Neural cell (in vitro differentiated cells): ENCODE data around the gene MAEA. TPM values are rescaled to one million over a fixed set of nuclear protein-coding genes. Genes with fewer than 3 reads are reported as not detected.

Source experiments
- H2AFZ ChIP-seq: fragments of 200-600, 300-800 bp; sonication (generic), shearing (Covaris generic); 2 replicates; pipeline ENCODE4 v1.6.0; 2014; ENCODE audit warnings: low read depth, mild to moderate bottlenecking, antibody characterized with exemption, low read length, moderate library complexity
- H3F3A ChIP-seq: fragments of 200-600 bp; shearing (Covaris generic); 2 replicates; pipeline ENCODE4 v1.6.1; 2016; ENCODE audit warnings: mild to moderate bottlenecking, moderate library complexity, mixed read lengths, antibody characterized with exemption, low read length; ENCODE audit not compliant: insufficient read depth, poor library complexity, severe bottlenecking
- H3K27ac ChIP-seq: fragments of 200-600, 300-800 bp; sonication (generic), shearing (Covaris generic); 2 replicates; pipeline ENCODE4 v1.5.1; 2014; ENCODE audit warnings: mild to moderate bottlenecking, low read length, moderate library complexity
- H3K27me3 ChIP-seq: fragments of 300-800, 200-600 bp; sonication (generic), shearing (Covaris generic); 2 replicates; pipeline ENCODE4 v1.6.0; 2014; ENCODE audit warnings: mild to moderate bottlenecking, low read depth, low read length, moderate library complexity; ENCODE audit not compliant: insufficient read depth
- H3K36me3 ChIP-seq: fragments of 300-800, 200-600 bp; sonication (generic), shearing (Covaris generic); 2 replicates; pipeline ENCODE4 v1.5.1; 2014; ENCODE audit warnings: mild to moderate bottlenecking, antibody characterized with exemption, low read length, moderate library complexity; ENCODE audit not compliant: insufficient read depth
- H3K4me2 ChIP-seq: fragments of 300-800, 200-600 bp; sonication (generic), shearing (Covaris generic); 2 replicates; pipeline ENCODE4 v1.6.0; 2014; ENCODE audit warnings: mild to moderate bottlenecking, low read length
- H3K4me3 ChIP-seq: fragments of 300-800, 200-600 bp; sonication (generic), shearing (Covaris generic); 2 replicates; pipeline ENCODE4 v1.5.1; 2014; ENCODE audit warnings: mild to moderate bottlenecking, low read length, moderate library complexity
- H3K79me2 ChIP-seq: fragments of 200-600 bp; shearing (Covaris generic); replicated peaks from 2 replicates; pipeline ENCODE4 v1.6.0; 2014; ENCODE audit warnings: mild to moderate bottlenecking, low read length, moderate library complexity; ENCODE audit not compliant: insufficient read depth
- H3K9ac ChIP-seq: fragments of 300-800, 200-600 bp; sonication (generic), shearing (Covaris generic); 2 replicates; pipeline ENCODE4 v1.6.1; 2016; ENCODE audit warnings: mild to moderate bottlenecking, low read length, mixed read lengths
- H3K9me2 ChIP-seq: fragments of 200-600 bp; shearing (Covaris generic); 2 replicates; pipeline ENCODE4 v1.6.1; 2016; ENCODE audit warnings: mild to moderate bottlenecking, low read length, mixed read lengths; ENCODE audit not compliant: insufficient read depth
- H3K9me3 ChIP-seq: fragments of 200-600, 300-800 bp; sonication (generic), shearing (Covaris generic); 2 replicates; pipeline ENCODE4 v1.6.1; 2016; ENCODE audit warnings: mild to moderate bottlenecking, mixed run types, low read length, moderate library complexity, mixed read lengths
- H4K20me1 ChIP-seq: fragments of 200-600 bp; shearing (Covaris generic); 2 replicates; pipeline ENCODE4 v1.6.1; 2016; ENCODE audit warnings: mild to moderate bottlenecking, mixed run types; ENCODE audit not compliant: insufficient read depth
- EP300 ChIP-seq: fragments of 450-650 bp; conservative IDR thresholded peaks from 2 replicates; pipeline ENCODE4 v1.6.1; 2014; ENCODE audit warnings: antibody characterized with exemption, mild to moderate bottlenecking, moderate library complexity; ENCODE audit not compliant: poor library complexity, severe bottlenecking
- EZH2 ChIP-seq: fragments of 200-600, 300-800 bp; shearing (Covaris generic), sonication (generic); IDR thresholded peaks from 2 replicates; pipeline ENCODE4 v1.6.1; 2014; ENCODE audit warnings: antibody characterized with exemption, low read length, borderline replicate concordance, mild to moderate bottlenecking; ENCODE audit not compliant: insufficient read depth, poor library complexity, severe bottlenecking
- MXI1 ChIP-seq: fragments of 450-650 bp; conservative IDR thresholded peaks from 2 replicates; pipeline ENCODE4 v1.6.1; 2014; ENCODE audit warnings: antibody characterized with exemption, mild to moderate bottlenecking; ENCODE audit not compliant: poor library complexity, severe bottlenecking
- POLR2AphosphoS5 ChIP-seq: IDR thresholded peaks from 2 replicates; pipeline ENCODE4 v1.6.1; 2012
- RAD21 ChIP-seq: fragments of 450-650 bp; conservative IDR thresholded peaks from 2 replicates; pipeline ENCODE4 v1.6.1; 2014; ENCODE audit warnings: antibody characterized with exemption, mild to moderate bottlenecking, moderate library complexity
- SMC3 ChIP-seq: fragments of 450-650 bp; conservative IDR thresholded peaks from 2 replicates; pipeline ENCODE4 v1.6.1; 2014; ENCODE audit warnings: antibody characterized with exemption, mild to moderate bottlenecking, moderate library complexity; ENCODE audit not compliant: poor library complexity
- TAF1 ChIP-seq: IDR thresholded peaks from 2 replicates; pipeline ENCODE4 v1.6.1; 2012; ENCODE audit warnings: low read depth
- polyA plus RNA-seq: library from polyadenylated mRNA; depleted of rRNA; stranded (reverse); fragments of >200 nt; gene quantifications from 2 replicates; pipeline ENCODE4 v1.2.3, GENCODE V29; 2014
- TF ChIP-seq, protein P1 (sequence below): IDR thresholded peaks from 2 replicates; pipeline ENCODE4 v1.6.1; 2012; ENCODE audit warnings: borderline replicate concordance
- TF ChIP-seq, protein P2 (sequence below): fragments of 450-650 bp; IDR thresholded peaks from 2 replicates; pipeline ENCODE4 v1.5.1; 2014; ENCODE audit warnings: antibody characterized with exemption, mild to moderate bottlenecking, moderate library complexity; ENCODE audit not compliant: poor library complexity, severe bottlenecking

The MAEA gene
- polyA plus RNA-seq, 1 donor from 2014 or later, result 106 TPM

DNA sequence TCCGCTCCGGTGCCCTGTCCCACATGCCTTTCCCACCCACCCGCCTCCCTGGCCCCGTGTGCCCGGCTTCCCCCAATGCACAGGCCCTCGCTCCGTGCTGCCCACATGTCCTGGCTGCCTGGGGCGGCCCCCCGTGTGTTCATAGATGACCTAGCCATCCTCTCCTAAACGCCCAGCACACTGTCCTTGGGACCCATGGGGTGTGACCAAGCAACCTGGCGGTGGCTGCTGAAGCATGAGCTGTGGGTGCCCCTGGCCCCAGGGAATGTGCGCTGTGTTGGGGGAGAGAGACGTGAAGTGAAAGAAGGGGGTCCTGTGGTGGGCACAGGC is 28.3 kb downstream of the MAEA start:
- Histone ChIP-seq H3K9me3 (no peaks in the 10 kb centered on the region), H3K9ac (no peak overlapping the region), H3K36me3 (peaks cover 3% of the 10 kb centered on the region), H3K9me2 (no peaks in the 10 kb centered on the region), H3K79me2 (no peaks in the 10 kb centered on the region), H3K4me2 (no peak overlapping the region), H2AFZ (no peak overlapping the region), H4K20me1 (no peaks in the 10 kb centered on the region), H3K4me3 (no peak overlapping the region), H3F3A (no peaks in the 10 kb centered on the region), H3K27me3 (no peaks in the 10 kb centered on the region), H3K27ac (no peak overlapping the region)
- TF ChIP-seq MXI1 (no peak), EZH2 (no peak), TAF1 (no peak), EP300 (no peak), SMC3 (no peak), POLR2AphosphoS5 (no peak), RAD21 (no peak)
- TF ChIP-seq, protein P1, sequence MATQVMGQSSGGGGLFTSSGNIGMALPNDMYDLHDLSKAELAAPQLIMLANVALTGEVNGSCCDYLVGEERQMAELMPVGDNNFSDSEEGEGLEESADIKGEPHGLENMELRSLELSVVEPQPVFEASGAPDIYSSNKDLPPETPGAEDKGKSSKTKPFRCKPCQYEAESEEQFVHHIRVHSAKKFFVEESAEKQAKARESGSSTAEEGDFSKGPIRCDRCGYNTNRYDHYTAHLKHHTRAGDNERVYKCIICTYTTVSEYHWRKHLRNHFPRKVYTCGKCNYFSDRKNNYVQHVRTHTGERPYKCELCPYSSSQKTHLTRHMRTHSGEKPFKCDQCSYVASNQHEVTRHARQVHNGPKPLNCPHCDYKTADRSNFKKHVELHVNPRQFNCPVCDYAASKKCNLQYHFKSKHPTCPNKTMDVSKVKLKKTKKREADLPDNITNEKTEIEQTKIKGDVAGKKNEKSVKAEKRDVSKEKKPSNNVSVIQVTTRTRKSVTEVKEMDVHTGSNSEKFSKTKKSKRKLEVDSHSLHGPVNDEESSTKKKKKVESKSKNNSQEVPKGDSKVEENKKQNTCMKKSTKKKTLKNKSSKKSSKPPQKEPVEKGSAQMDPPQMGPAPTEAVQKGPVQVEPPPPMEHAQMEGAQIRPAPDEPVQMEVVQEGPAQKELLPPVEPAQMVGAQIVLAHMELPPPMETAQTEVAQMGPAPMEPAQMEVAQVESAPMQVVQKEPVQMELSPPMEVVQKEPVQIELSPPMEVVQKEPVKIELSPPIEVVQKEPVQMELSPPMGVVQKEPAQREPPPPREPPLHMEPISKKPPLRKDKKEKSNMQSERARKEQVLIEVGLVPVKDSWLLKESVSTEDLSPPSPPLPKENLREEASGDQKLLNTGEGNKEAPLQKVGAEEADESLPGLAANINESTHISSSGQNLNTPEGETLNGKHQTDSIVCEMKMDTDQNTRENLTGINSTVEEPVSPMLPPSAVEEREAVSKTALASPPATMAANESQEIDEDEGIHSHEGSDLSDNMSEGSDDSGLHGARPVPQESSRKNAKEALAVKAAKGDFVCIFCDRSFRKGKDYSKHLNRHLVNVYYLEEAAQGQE, result no peak
- TF ChIP-seq, protein P2, sequence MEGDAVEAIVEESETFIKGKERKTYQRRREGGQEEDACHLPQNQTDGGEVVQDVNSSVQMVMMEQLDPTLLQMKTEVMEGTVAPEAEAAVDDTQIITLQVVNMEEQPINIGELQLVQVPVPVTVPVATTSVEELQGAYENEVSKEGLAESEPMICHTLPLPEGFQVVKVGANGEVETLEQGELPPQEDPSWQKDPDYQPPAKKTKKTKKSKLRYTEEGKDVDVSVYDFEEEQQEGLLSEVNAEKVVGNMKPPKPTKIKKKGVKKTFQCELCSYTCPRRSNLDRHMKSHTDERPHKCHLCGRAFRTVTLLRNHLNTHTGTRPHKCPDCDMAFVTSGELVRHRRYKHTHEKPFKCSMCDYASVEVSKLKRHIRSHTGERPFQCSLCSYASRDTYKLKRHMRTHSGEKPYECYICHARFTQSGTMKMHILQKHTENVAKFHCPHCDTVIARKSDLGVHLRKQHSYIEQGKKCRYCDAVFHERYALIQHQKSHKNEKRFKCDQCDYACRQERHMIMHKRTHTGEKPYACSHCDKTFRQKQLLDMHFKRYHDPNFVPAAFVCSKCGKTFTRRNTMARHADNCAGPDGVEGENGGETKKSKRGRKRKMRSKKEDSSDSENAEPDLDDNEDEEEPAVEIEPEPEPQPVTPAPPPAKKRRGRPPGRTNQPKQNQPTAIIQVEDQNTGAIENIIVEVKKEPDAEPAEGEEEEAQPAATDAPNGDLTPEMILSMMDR, result no peak

DNA sequence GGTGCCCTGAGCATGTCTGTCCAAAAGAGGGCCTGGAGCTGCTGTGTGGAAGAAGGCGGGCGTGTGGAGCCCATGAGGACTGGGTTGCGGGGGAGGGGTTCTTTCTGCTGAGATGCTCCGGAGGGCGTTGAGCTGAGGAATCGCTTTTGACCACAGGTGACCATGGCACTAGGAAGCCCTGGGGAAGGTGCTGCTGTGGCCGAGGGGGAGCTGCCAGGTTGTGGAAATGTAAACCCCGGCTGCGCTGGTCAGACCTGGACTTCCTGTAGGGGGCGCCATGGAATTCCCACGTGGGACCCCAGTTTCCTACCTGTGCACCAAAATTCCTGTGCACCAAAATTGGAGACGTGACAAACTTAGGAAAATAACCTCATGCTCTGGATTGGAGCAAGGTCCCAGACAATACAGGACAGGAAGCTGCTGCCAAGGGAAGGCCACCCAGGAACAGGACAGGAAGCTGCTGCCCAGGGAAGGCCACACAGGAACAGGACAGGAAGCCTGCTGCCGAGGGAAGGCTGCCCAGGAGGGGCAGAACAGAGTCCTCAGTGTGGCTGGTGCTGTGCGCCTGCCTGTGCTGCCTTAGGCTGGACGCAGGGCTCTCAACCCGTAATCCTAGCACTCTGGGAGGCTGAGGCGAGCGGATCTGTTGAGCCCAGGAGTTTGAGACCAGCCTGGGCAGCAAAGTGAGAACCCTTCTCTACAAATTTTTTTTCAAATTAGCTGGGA is 29.0 kb downstream of the MAEA start:
- Histone ChIP-seq H3F3A (no peaks in the 10 kb centered on the region), H3K79me2 (no peaks in the 10 kb centered on the region), H4K20me1 (no peaks in the 10 kb centered on the region), H3K27ac (no peak overlapping the region), H3K36me3 (peaks cover 5% of the 10 kb centered on the region), H2AFZ (no peak overlapping the region), H3K9me3 (no peaks in the 10 kb centered on the region), H3K27me3 (no peaks in the 10 kb centered on the region), H3K9ac (no peak overlapping the region), H3K4me3 (no peak overlapping the region), H3K9me2 (no peaks in the 10 kb centered on the region), H3K4me2 (no peak overlapping the region)
- TF ChIP-seq, protein P1, result no peak
- TF ChIP-seq MXI1, result no peak
- TF ChIP-seq TAF1, result no peak
- TF ChIP-seq SMC3, result no peak
